Left lobe of liver (tissue), 2 donors: Measurements from ENCODE around the gene MPZ. TPM values are rescaled to one million over a fixed set of nuclear protein-coding genes. Genes with fewer than 3 reads are reported as not detected.
"Not testable (repeated sequence)": the region's sequence is repeated elsewhere in the genome, so short reads cannot be mapped to it uniquely, and the experiment has no call there.

ENCODE experiments used
- ATAC-seq: fragments of 200-7000 bp; cut with Tn5 transposase; one replicate; pipeline ENCODE4 v1.9.1; 2020; ENCODE audit warnings: mild to moderate bottlenecking, moderate library complexity
- DNase-seq: peaks from one replicate; pipeline ENCODE4 v3.0.0-alpha.2; 2020; ENCODE audit warnings: low spot score
- total RNA-seq: library from RNA; stranded (reverse); gene quantifications from one replicate; pipeline ENCODE4 v1.2.1, GENCODE V29; 2021
- donor health status: DM: no; HTN: no; CAD: no; lungs with moderate emphysema.
- donor health status: DM: no; HTN: yes; CAD: no.

Gene MPZ
- total RNA-seq, 1 donor from 2014 or later: 2.4 TPM

DNA sequence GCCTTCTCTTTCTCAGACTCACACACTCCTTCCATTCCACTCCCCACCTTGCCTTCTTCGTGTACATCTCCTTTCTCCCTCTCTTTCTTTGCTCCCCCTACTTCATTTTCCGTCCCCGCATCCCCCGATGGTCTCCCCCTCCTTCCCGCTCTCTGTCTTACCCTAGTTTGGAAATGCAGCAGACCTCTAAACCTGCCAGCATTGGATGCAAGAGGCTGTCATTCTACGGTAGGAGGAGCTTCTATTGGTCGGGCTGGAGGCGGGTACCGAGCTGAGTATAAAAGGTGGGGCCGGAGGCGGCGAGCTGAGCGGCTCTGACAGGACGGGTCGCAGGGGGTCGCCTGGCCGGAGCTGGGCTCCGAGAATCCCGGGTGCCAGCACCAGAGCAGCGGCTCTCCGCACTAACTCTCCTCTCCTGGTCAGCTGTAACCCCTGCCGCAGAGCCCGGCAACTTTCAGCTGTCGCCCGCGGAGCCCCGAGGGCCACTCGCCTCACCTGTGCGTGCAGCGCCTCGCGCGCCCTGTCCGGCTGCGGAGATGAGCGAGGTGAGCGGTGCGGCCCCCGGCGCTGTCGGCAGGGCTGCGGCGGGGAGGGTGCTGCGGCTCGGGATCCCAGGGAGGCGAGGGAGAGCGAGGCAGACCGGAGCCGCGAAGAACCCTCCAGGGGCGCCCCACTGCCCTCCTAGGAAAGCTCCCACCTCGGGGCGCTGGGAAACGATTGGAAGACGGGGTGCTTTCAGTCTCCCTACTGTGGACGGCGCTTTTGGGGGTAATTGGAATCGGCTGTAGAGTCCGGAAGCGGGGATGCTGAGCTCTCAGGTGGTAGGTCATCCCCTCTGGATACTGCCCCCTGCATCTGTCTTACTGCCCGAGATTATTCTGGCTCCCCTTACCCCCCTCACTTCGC lies 51.1 kb downstream of the MPZ start, which contains the start of gene PCP4L1:
PCP4L1 (plus strand) TSS at position 307 of the 906 bp plus-strand sequence; CDS start at position 537, 230 bp downstream.
- ATAC-seq: peak; percentile 96
- peak; percentile 79 for DNase-seq

DNA sequence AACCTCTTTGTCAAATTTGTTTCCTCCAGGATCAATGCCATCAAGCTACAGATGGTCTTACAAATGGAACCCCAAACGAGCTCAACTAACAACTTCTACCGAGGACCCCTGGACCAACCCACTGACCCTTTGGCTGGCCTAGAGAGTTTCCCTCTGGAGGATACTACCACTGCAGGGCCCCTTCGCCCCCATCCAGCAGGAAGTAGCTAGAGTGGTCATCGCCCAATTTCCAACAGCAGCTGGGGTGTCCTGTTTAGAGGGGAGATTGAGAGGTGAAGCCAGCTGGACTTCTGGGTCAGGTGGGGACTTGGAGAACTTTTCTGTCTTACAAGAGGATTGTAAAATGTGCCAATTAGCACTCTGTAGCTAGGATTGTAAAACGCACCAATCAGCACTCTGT lies 52.7 kb downstream of the MPZ start:
- not testable (repeated sequence) for ATAC-seq, DNase-seq

DNA sequence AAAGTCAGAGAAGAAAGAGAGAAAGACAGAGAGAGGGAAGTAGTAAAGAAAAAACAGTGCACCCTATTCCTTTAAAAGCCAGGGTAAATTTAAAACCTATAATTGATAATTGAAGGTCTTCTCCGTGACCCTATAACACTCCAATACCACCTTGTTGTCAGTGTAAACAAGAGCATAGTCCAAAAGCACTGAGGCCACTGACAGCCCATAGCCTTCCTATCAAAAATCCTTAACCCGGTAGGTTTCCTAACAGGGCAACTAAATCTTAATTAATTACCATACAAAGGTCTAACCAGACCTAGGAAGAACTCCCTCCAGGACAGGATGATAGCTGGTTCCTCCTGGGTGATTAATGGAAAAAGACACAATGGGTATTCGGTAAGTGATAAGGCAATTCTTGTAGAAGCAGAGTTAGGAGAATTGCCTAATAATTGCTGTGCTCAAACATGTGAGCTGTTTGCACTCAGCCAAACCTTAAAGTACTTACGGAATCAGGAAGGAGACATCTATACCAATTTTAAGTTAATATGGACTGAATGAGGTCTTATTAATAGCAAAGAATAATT lies 53.7 kb downstream of the MPZ start:
- ATAC-seq: not testable (repeated sequence)

DNA sequence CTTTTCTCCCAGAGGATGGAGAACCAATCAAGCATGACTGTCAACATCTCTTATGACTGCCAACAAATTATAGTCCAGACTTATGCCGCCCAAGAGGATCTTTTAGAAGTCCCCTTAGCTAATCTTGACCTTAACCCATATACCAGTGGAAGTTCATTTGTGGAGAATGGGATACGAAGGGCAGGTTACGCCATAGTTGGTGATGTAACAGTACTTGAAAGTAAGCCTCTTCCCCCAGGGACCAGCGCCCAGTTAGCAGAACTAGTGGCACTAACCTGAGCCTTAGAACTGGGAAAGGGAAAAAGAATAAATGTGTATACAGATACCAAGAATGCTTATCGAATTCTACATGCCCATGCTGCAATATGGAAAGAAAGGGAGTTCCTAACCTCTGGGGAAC lies 54.5 kb downstream of the MPZ start:
- ATAC-seq: not testable (repeated sequence)

More for the DNA sequence above, 53.7 kb downstream of the MPZ start:
- not testable (repeated sequence) for DNase-seq

More for the DNA sequence above, 54.5 kb downstream of the MPZ start:
- DNase-seq: peak; percentile 78

Other genes starting within 250 kb of the MPZ start
- gene ARHGAP30, start 240.1 kb downstream of the MPZ start, total RNA-seq: 4.0 TPM
- gene NECTIN4, start 220.4 kb downstream of the MPZ start, total RNA-seq: not detected
- 6.2 TPM for gene KLHDC9, start 211.6 kb downstream of the MPZ start, total RNA-seq
- gene PFDN2, start 191.9 kb downstream of the MPZ start, total RNA-seq: 22.0 TPM
- 70.3 TPM for gene NIT1, start 191.9 kb downstream of the MPZ start, total RNA-seq
- gene DEDD, start 177.3 kb downstream of the MPZ start, total RNA-seq: 17.6 TPM
- gene UFC1, start 156.0 kb downstream of the MPZ start, total RNA-seq: 36.1 TPM
- gene USP21, start 150.5 kb downstream of the MPZ start, total RNA-seq: 10.2 TPM
- 9.3 TPM for gene PPOX, start 143.5 kb downstream of the MPZ start, total RNA-seq
- gene B4GALT3, start 132.5 kb downstream of the MPZ start, total RNA-seq: 9.1 TPM
- 1.1 TPM for gene ADAMTS4, start 110.9 kb downstream of the MPZ start, total RNA-seq
- 106 TPM for gene NDUFS2, start 107.6 kb downstream of the MPZ start, total RNA-seq
- 13.4 TPM for gene FCER1G, start 94.7 kb downstream of the MPZ start, total RNA-seq
- gene APOA2, start 86.3 kb downstream of the MPZ start, total RNA-seq: 4,148 TPM
- 6.3 TPM for gene TOMM40L, start 83.9 kb downstream of the MPZ start, total RNA-seq
- gene NR1I3, start 71.8 kb downstream of the MPZ start, total RNA-seq: 158 TPM
- 5.1 TPM for gene PCP4L1, start 51.2 kb downstream of the MPZ start, total RNA-seq
- gene SDHC, start 4.4 kb upstream of the MPZ start, total RNA-seq: 223 TPM
- not detected for gene CFAP126, start 57.9 kb upstream of the MPZ start, total RNA-seq
- gene FCGR2A, start 195.5 kb upstream of the MPZ start, total RNA-seq: 4.0 TPM
- gene HSPA6, start 214.6 kb upstream of the MPZ start, total RNA-seq: 0.48 TPM
- 25.2 TPM for gene FCGR3A, start 239.8 kb upstream of the MPZ start, total RNA-seq